ENCODE measurements around the gene CERT1. TPM values are rescaled to one million over a fixed set of nuclear protein-coding genes. Genes with fewer than 3 reads are reported as not detected.
"Not testable (repeated sequence)": the region's sequence is repeated elsewhere in the genome, so short reads cannot be mapped to it uniquely, and the experiment has no call there.

CERT1 gene
- polyA plus RNA-seq, 4 donors, result 54.0 to 64.9 (median 62.2) TPM

DNA sequence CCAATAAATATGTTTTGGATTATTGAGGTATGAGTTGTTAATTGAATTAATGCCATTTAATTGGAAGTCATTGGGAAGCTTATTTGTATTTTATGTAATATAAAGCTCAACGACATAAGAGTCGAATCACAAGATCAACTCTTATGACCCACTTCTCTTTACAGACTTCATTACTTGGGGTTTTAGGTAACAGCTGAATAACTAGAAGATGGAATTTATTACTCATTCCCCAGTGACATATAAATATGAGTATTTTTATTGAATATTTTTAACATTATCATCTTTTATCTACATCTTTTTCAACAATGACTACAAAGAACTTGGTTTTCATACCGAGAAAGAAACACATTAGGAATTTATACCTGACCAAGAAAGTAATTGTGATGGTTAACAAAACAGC is 153.3 kb downstream of the CERT1 start:
- no peak for DNase-seq (ENCODE audit: low read depth in 4 of 4, low spot score in 3 of 4)

DNA sequence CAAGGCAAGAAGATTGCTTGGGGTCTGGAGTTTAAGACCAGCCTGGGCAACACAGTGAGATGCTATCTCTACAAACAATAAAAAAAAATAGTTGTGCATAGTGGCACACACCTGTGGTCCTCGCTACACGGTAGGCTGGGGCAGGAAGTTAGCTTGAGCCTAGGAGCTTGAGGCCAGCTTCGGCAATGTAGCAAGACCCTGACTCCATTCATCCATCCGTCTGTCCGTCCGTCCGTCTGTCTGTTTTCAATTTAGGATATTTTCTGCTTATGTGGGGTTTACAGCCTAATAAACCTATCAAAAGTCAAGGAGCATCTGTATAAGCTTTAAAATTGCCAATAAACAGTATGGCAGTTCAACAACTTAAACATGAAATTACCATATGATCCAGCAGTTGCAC is 154.7 kb downstream of the CERT1 start:
- DNase-seq (ENCODE audit: low read depth in 4 of 4, low spot score in 3 of 4), result no peak

DNA sequence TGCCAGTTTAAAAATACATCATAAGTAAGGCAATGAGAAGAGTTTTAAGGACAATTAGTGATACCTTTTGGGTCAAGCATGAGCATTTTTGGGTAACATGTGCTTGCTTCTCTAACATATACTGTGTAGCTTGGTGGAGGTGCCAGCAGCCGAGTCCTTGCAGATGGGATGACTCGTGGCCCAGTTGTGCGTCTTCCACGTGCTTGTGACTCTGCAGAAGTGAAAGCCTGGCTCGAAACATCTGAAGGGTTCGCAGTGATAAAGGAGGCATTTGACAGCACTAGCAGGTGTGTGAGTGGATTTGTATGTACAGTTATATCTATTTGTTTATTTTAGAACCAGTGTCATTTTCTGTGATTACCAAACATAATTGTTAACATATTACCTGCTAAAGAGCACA is 156.2 kb downstream of the CERT1 start:
- DNase-seq (ENCODE audit: low read depth in 4 of 4, low spot score in 3 of 4), result no peak

DNA sequence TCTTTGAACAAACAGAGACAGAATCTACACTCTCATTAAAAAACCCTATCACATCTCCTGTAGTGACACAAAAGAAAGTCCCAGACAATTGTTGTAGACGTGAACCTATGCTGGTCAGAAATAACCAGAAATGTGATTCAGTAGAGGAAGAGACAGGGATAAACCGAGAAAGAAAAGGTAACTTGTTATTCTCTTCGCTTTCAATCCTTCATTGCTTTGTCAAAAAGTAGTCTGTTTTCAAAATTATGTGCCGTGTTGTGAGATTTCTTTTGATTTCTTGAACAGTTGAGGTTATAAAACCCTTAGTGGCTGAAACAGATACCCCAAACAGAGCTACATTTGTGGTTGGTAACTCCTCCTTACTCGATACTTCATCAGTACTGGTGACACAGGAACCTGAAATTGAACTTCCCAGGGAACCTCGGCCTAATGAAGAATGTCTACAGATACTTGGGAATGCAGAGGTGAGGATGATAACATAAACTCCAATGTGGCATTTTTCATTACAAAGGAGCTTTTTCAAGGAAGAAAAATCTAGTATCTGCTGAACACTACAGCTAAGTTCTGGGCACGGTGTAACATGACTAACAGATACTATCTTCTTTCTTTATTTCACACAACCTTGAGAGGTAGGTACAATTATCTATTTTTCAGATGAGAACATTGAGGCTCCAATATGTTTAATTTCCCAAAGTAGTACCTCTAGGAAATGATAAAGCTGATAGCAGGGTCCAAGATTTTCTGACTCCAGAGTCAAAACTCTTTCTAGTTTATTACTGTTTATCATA is 160.1 kb downstream of the CERT1 start:
- no peak for DNase-seq (ENCODE audit: low read depth in 4 of 4, low spot score in 3 of 4)

DNA sequence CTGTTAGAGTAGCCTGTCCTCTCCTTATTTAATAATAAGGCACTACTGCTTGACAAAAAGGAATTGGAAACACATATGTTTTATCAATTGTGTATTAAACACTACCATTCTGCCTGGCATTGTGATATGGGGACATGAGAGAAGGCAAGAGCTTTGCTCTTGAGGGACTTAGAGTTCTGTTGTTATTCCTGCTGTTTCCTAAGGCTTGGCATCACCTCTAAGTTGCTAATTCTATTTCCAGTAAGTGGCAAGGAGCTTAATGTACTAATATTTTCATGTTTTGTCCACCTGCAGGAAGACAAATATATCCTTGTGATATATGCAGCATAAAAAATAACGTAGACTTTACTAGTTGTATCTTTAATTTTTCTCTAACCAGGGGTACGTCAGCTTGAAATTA is 161.8 kb downstream of the CERT1 start:
- DNase-seq (ENCODE audit: low read depth in 4 of 4, low spot score in 3 of 4), result no peak

DNA sequence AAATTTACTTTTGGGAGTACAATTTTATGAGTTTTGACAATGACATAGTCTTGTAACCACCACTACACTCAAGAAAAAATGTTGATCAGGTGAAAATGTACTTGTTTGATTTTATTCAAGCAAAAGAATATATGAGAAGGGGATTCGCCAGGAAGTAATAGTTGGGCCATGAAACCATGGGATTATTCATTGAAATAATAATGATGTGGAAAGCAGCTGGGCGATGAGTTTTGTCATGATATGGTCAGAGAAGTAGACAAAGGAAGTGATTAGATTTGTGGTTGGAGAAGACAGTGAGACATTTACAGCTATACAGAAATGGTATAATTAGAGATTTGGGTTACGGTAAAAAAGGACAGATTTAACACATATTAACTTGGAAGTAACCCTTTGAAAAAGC is 163.2 kb downstream of the CERT1 start:
- DNase-seq (ENCODE audit: low read depth in 4 of 4, low spot score in 3 of 4), result no peak

DNA sequence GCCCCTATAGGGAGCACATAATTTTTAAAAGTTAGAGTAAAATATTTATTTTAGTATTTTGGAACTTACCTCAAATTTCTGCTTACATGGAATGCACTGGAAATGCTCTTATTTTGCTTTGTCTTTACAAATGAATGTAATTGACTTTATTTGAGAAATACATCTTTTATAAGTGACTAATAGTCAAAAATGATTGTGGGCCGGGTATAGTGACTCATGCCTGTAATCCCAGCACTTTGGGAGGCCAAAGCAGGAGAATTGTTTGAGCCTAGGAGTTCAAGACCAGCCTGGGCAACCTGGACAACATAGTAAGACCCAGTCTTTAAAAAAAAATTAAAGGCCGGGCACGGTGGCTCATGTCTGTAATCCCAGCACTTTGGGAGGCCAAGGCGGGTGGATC is 168.6 kb downstream of the CERT1 start:
- no peak for DNase-seq (ENCODE audit: low read depth in 4 of 4, low spot score in 3 of 4)

DNA sequence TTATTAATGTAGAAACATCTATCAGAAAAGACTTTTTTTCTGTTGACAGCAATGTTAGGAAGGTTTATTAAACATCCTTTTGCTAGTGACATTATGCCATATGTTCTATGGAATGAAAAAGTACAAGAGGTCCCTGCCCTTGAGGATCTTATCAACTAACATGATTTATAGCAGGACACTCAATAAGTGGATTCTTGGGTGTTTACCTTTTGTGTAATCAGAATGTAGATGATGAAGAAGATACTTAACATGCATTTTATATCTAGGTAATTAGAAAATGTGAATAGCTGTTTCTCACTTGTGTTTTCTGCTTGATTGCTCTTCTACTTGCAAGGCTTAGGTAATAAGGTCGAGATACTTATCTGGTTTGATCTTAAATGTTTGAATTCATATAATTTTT is 169.5 kb downstream of the CERT1 start:
- no peak for DNase-seq (ENCODE audit: low read depth in 4 of 4, low spot score in 3 of 4)

DNA sequence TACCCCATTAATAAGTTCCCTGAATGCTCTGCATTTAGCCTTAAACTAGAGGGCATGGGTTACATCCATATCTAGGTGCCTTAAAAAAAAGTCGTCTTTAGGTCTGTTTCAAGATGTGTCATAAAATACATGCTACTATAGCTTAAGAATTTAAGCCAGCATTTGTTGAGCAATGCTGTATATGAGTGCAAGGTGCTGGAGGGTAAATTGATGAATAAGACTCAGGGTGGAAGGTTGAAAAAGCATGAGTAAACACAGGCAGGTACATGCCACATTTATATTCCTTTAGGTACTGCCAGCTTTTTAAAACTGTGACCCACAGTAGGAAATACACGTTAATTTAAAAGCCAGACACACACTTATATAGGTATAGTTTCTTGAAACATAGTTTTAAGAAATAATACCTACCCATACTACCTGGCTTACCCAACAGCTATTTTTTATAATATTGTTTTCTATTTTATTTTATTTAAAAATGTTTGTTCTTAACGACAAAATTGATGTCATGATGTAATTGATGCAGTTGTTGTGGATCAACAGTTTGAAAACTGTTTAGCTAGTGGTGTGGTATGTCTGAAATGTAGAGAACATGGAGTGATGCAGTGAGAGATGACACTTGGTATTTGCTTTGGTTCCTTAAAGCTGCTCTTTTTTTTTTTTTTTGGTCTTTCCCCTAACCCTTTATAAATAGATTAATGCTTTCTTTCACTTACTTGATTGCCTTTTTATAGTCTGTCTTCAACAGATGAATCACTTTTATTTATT is 170.5 kb downstream of the CERT1 start:
- DNase-seq (ENCODE audit: low read depth in 4 of 4, low spot score in 3 of 4), result no peak

DNA sequence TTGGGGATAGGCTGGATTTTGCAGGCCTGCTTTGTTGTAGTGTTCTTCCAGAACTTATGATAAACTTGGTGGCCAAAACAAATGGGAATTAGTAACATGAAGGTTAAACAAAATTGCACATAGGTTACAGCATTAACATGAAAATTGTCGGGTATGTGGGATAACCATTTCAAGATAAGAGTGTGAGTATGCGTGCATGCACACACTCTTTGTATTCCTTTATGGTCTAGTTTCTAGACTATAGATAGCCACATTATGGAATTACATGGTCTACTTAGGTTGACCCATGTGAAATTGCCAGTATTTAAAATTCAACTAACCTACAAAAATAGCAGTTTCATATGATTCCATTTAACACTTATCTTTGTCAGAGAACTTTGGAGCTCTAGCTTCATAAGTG is 173.0 kb downstream of the CERT1 start:
- DNase-seq (ENCODE audit: low read depth in 4 of 4, low spot score in 3 of 4), result no peak

DNA sequence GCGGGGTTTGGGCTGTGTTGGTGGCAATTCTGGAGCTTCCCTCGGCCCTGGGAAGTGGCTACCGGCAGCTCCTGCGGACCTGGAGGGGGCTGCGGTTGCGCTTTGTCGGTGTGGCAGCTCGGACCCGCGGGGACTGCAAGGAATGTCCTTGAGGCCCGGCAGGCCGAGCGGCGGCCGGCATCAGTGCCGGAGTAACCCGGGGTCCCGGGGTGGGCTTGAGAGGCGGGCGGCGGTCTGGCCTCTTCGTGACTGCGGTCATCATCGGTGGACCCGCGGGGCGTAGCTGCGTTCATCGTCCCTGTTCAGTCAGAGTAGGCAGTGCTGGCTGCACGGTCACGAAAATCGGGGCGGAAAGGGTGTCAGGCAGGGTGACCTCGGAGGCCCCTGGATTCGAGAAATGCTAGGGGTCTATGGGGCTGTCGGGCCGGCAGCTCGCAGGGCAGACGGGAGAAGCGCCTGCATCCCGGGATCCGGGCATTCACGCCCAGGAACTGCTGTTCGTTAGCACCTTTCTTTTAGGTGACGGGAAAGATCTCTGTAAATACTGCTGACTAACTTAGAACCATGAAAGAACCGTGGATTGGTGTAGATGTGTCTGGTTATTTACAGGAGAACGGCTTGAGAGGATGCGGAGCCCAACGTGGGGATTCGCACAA is 173.9 kb downstream of the CERT1 start:
- peak in 3 of 4 donors; percentile 13 to 14 (median 13) for DNase-seq (ENCODE audit: low read depth in 4 of 4, low spot score in 3 of 4)

DNA sequence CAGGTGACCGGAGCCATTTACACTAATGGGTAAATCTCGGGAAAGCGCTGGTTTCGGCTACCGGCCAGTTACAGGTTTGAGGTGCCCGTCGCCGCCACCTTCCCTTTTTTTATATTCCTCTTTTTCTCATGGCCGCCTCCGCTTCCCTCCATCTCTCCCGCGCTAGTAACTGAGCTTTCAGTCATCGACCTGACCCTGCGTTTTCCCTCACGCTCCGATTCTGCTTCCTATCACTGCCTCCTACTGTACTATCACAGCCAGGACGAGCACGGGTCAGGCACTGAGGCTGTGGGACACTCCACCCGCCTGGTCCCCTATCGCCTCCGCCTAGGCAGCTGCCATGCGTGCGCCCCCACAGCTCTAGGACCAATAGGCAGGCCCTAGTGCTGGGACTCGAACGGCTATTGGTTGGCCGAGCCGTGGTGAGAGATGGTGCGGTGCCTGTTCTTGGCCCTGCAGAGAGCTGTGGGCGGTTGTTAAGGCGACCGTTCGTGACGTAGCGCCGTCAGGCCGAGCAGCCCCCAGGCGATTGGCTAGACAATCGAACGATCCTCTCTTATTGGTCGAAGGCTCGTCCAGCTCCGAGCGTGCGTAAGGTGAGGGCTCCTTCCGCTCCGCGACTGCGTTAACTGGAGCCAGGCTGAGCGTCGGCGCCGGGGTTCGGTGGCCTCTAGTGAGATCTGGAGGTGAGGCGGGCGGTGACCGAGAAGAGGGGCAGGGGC is 174.7 kb downstream of the CERT1 start, which contains the start of gene HMGCR:
TSS of gene HMGCR (plus strand) at position 606 of the 722 bp plus-strand sequence. CDS start 5,386 bp downstream, outside the sequence.
- DNase-seq (ENCODE audit: low read depth in 4 of 4, low spot score in 3 of 4), result peak; percentile 95 to 99 (median 98)

DNA sequence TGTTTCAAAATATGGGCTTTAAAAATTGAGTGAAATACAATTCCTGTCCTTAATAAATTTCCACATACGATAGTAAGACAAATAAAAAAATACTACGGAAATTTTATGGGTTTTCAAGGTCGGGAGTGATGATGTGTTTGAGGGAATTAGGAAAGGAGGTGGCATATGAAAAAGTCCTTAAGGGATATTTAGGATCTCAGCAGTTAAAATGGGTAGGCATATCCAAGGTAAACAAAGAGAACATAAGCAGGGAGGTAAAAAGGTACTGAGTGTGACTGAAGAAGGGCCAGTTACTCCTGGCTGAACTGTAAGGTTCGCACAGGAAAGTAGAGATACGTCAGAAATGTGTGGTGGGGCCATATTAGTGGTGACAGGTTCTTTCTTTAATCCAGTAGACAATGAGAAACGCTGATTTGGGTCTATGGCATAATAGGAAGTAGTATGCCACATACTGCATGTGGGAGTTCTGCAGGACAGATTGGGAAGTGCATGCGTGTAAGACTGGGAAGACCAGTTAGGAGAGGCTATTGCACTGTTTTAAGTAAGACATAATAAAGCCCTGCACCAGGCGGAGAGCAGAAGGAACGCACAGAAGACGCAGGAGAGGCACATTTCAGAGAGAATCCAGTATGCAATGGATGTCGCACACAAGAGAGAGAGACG is 175.3 kb downstream of the CERT1 start:
- peak in 3 of 4 donors; percentile 43 to 62 (median 44) for DNase-seq (ENCODE audit: low read depth in 4 of 4, low spot score in 3 of 4)

DNA sequence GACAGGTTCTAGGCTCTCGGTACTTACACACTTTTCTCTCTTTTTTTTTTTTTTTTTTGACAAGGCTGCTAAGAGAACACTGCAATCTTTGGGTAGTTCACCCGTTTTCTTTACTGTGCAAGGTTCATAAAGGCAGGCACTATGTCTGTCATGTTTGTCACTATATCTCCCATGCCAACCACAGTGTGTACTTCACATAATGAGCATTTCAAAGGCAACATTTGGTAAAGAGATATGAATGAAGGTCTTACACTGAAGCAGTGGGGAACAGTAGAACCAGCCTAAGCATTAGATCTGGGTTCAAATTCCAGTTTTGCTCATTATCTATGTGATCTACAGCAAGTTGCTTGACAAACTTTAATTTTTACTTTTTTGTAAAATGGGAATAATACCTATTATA is 175.9 kb downstream of the CERT1 start:
- no peak for DNase-seq (ENCODE audit: low read depth in 4 of 4, low spot score in 3 of 4)

DNA sequence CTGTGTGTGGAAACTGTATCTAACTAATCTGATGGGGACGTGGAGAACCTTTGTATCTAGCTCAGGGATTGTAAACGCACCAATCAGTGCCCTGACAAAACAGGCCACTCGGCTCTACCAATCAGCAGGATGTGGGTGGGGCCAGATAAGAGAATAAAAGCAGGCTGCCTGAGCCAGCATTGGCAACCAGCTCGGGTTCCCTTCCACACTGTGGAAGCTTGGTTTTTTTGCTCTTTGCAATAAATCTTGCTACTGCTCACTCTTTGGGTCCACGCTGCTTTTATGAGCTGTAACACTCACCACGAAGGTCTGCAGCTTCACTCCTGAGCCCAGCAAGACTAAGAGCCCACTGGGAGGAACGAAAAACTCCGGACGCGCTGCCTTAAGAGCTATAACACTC is 177.0 kb downstream of the CERT1 start:
- DNase-seq (ENCODE audit: low read depth in 4 of 4, low spot score in 3 of 4), result not testable (repeated sequence)

DNA sequence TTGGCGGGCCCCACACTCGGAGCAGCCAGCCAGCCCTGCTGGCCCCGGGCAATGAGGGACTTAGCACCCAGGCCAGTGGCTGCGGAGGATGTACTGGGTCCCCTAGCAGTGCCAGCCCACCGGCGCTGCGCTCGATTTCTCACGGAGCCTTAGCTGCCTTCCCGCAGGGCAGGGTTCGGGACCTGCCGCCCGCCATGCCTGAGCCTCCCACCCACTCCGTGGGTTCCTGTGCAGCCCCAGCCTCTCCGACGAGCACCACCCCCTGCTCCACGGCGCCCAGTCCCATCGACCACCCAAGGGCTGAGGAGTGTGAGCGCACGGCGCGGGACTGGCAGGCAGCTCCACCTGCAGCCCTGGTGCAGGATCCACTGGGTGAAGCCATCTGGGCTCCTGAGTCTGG is 177.7 kb downstream of the CERT1 start:
- DNase-seq (ENCODE audit: low read depth in 4 of 4, low spot score in 3 of 4), result not testable (repeated sequence)

DNA sequence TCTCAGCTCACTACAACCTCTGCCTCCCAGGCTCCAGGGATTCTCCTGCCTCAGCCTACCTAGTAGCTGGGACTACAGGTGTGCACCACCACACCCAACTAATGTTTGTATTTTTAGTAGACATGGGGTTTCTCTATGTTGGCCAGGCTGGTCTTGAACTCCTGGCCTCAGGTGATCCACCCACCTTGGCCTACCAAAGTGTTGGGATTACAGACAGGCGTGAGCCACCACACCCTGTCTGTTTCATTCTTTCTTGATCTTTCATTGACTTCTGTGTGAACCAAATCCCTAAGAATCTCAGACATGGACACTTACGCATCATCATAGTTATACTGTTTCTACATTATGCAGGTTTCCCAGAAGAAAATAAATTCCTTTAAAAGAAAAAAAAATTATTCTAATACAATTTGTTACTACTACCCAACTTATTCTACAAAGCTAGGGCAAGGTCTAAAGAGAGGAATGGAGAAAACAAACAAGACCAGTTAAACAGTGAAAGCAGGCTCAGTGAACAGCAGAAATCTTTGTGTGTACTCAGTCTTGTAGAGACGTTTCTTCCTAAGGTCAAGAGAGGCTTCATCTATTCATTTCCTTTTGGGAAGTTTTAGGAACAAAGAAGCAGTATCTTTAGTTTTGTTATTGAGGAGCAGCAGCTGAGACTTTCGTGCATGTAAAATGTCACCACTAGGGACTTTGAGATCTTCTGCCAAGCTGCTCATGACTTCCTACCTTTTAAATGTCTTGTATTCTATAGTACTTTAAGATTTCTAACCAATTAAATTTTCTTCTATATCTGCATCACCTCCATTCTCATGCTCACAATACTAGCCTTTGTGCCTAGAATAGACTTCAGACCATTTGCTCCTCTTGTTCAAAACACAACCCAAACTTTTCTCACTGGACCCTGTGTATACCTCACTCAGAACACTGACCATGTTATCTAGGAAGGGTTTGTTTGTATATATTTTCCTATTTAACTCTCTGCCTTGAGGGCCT is 180.0 kb downstream of the CERT1 start:
- DNase-seq (ENCODE audit: low read depth in 4 of 4, low spot score in 3 of 4), result no peak

DNA sequence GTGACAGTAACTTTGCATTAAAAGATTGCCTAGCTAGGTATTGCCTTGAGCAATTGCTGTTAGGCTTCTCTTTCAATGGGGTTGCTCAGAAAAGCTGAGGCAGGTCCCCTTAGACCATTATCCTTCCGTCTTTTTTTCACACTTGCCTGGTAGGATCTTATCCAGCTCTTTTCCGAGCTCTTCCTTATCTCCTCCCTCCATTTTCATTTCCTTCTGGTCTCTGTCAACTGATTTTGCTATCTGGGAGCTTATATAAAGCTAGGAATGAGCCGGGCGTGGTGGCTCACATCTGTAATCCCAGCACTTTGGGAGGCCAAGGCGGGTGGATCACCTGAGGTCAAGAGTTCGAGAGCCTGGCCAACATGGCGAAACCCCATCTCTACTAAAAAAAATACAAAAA is 181.0 kb downstream of the CERT1 start:
- DNase-seq (ENCODE audit: low read depth in 4 of 4, low spot score in 3 of 4), result no peak
